ENCODE data around the gene STK31.

STK31 gene

GRCh38 chr7:23693224-23693623, 16.8 kb upstream of the STK31 start:
- no peak for TF ChIP-seq CTCF (IDR thresholded peaks at IDR 0.05; ENCODE audit: insufficient read depth, low read depth, low read length, missing control alignments)
- no peak for DNase-seq (ENCODE audit: low read depth)
- no peak overlapping the region for H3K4me3 ChIP-seq (ENCODE audit: low read depth, low read length)

DNA sequence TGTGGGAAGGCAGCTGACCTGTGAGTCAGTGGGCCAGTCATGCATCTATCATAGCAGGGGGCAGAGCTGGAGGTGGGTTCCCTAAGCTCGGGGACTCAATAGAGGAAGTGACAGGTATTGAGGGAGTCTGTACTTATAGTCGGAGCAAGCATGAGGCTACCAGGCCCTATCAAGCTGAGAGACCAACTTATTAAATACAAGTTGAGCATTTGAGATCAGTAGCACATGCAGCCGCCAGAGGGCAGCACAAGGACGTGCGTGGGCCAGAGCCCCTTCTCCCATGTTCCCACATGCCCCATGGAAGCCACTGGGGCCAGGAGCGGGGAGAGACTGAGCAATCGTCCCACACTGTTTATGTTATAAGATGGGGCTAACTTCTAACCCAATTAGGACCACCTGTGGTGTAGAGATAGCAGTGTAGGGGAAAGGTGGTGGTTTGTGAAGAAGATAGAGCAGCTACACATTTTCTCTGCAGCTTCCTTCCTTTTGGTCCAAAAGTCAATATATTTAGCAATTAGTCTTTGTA, 13.0 kb upstream of the STK31 start:
- TF ChIP-seq CTCF (IDR thresholded peaks at IDR 0.05; ENCODE audit: insufficient read depth, low read depth, low read length, missing control alignments) = peak; percentile 75
- DNase-seq (ENCODE audit: low read depth) = peak; percentile 74
- H3K4me3 ChIP-seq (ENCODE audit: low read depth, low read length) = no peak overlapping the region

DNA sequence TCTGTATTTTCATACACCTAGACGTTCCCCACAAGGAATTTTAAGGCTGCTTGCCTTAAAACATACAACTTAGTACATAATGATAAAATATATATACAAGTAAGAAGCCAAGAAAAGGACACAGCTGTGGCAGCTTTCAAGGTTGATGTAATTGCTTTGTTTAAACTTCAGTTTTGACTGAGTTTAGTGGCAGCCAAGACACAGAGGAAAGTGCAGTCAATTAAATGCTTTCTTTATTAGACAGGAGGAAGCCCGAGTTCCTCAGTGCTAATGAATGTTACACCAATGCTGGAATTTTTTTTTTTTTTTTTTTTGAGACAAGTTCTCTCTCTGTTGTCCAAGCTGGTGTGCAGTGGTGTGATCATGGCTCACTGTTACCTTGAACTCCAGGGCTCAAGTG, 11.2 kb upstream of the STK31 start:
- H3K4me3 ChIP-seq (ENCODE audit: low read depth, low read length) = no peak overlapping the region
- no peak for TF ChIP-seq CTCF (IDR thresholded peaks at IDR 0.05; ENCODE audit: insufficient read depth, low read depth, low read length, missing control alignments)
- no peak for DNase-seq (ENCODE audit: low read depth)

DNA sequence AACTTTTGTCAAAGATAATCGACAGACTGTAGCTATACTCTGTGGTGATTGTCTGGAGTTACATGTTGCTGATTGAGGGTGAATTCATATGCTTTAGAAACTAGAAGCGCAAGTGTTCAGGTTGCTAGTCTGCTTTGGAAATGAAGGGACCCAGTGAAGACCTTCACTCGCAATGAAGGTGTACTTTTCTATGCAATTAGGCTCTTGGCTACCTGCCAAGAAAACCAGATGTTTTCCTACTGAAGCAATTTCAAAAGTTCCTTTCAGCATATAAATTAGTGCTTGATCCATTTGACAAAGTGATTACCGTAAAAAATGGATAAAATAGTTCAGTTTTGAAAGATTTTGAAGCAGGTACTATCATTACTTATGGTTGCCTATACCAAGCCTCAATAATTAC, 10.0 kb upstream of the STK31 start:
- no peak for DNase-seq (ENCODE audit: low read depth)
- H3K4me3 ChIP-seq (ENCODE audit: low read depth, low read length) = no peak overlapping the region
- TF ChIP-seq CTCF (IDR thresholded peaks at IDR 0.05; ENCODE audit: insufficient read depth, low read depth, low read length, missing control alignments) = no peak

GRCh38 chr7:23709081-23709750, 803 bp upstream of the STK31 start:
- no peak overlapping the region for H3K4me3 ChIP-seq (ENCODE audit: low read depth, low read length)
- no peak for DNase-seq (ENCODE audit: low read depth)
- no peak for TF ChIP-seq CTCF (IDR thresholded peaks at IDR 0.05; ENCODE audit: insufficient read depth, low read depth, low read length, missing control alignments)

GRCh38 chr7:23712368-23713284, 2.6 kb downstream of the STK31 start:
- DNase-seq (ENCODE audit: low read depth) = peak; percentile 49
- peak; percentile 34 for TF ChIP-seq CTCF (IDR thresholded peaks at IDR 0.05; ENCODE audit: insufficient read depth, low read depth, low read length, missing control alignments)

More at GRCh38 chr7:23712368-23713284, 2.6 kb downstream of the STK31 start:
- H3K4me3 ChIP-seq (ENCODE audit: low read depth, low read length) = no peak overlapping the region
